GM21447 (cell line): ENCODE results near the gene ARHGAP15.

ENCODE experiments used
- ATAC-seq: cut with Tn5 transposase; IDR thresholded peaks from one replicate; pipeline ENCODE4 v1.9.1; 2021; ENCODE audit not compliant: unreplicated experiment

The ARHGAP15 gene

DNA sequence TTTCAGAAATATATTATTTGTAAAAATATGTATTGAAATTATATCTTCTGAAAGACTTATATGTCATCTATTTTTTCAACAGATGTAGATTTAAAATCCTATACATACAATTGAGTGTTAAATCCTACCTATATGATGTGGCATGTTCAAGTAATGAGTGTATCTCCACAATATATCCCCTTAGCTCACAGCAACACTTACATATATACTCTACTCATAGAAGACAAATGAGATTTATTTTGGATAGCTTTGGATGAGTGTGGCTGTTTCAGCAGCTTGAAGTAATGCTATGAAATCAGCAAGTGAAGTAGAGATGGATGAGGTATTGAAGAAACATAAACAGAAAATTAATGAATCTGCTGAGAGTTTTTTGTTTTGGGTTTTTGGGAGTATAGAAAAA lies 263.1 kb downstream of the ARHGAP15 start:
- ATAC-seq, result no peak

DNA sequence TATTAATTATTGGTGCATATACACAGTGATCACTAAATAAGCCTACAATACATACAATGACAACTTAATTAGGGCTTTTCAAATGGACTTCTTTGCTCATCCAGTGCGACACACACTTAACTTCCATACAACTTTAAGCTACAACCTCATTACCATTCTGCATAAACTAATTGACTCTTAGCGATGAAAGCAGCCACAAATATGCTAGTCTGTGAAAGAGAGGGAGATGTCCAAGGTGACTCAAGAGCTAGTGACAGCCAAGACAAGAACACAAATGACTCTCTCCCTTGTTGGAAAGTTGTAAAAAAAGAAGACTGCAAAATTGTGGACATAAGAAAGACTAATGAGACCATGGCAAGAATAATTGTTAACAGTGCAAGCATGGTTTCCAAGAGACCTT lies 264.8 kb downstream of the ARHGAP15 start:
- no peak for ATAC-seq

DNA sequence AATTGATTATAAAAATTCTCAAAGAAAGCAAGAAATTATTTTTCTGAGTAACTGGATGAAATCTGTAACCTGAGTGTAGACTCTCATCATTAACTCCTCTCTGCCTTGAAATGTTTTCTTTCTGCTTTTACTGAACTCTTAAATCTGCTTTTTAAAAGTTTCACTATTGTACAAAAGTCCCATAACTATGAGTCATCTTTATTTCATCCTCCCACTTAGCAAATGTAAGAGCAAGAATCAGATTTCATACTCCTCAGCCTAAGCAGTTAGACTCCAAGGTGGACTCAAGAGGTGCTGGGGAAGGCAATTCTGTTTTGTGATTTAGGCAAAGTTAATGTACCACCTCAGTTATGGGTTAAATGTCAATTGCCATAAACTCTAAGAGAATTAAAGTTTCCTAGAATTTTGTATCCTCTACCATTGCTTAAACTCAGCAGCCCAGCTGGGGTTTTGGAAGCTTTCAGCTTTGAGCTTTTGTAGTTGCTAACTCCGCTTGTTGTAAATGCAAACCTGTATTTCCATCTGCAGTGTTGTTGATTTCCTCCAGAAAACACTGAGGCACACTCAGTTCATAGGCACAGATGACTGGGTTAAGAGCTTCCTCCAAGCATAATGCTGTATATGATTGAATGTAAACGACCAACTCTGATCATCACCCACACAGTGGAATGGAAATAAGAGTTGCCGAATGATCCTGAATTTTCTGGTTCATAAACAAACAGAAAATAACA lies 268.8 kb downstream of the ARHGAP15 start:
- ATAC-seq, result no peak

DNA sequence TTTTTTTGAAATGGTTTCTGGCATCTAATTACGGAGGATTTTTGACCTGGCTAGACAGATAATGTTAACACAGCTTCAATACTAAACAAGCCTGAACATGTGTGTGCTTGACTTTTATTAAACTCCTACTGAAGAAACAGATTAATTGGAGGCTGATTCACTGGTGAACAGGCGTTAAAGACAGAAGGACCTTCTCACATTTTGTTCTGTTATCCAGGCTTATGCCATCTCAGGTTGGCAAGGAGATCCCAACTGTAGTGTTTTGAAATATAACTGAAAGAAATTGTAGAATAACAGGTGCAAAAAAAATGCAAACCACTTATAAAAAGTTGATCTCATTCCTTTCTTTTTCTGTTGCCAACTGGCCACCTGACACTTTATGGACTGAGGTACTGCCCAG lies 269.6 kb downstream of the ARHGAP15 start:
- no peak for ATAC-seq

DNA sequence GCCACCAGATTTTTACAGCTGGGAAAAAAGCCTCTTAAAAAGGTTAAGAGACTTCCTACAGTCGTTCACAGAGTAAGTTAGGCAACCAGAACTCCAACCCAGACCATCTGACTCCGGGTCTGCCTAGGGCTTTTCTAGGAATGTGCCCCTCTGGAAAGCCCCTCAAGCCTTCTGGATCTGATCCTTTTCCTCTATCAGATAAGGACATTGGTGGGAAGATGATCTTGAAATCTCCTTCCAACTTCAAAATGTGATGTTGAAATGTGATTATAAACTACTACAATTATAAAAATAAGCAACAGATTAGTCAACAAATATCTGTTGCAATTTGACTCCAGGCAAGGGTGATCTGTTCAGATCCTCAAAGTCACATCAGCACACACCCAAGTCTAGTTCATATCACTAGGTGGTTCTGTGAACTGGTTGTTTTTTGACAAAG lies 270.4 kb downstream of the ARHGAP15 start:
- ATAC-seq, result no peak

DNA sequence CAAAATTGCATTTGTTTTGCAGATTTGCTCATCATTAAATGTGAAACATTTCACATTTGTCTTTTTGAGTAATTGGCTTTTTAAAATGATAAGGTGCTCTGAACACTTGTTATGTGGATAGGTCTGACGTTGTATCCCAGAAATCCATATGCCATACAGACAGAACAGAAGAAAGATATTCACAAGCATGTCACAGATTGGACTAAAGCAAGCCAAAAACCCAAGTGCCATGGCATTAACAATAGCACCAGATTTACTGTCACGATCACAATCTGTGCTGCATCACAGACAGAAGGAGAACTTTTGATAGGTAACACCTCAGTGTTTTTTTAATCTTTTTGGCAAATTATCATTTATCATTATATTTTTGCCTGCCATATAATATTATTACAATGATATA lies 272.6 kb downstream of the ARHGAP15 start:
- no peak for ATAC-seq

DNA sequence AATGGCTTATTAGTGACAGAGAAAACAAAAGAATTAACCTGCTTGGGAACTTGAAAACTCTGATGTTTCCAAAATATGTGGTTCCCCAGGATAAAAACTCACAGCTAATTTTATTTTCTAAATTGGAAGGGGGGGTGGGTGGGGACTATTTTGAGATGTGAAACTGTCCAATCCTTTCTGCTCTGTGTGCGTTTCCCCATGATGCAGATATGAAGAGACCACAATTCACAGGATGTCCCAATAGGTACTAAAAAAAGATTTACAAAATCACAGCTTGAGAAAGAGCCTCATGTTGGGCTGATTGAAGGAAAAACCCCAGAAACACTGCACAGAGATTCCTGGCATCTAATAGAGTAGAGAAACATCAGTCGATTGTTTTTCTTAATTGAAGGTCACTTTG lies 273.2 kb downstream of the ARHGAP15 start:
- ATAC-seq, result no peak

DNA sequence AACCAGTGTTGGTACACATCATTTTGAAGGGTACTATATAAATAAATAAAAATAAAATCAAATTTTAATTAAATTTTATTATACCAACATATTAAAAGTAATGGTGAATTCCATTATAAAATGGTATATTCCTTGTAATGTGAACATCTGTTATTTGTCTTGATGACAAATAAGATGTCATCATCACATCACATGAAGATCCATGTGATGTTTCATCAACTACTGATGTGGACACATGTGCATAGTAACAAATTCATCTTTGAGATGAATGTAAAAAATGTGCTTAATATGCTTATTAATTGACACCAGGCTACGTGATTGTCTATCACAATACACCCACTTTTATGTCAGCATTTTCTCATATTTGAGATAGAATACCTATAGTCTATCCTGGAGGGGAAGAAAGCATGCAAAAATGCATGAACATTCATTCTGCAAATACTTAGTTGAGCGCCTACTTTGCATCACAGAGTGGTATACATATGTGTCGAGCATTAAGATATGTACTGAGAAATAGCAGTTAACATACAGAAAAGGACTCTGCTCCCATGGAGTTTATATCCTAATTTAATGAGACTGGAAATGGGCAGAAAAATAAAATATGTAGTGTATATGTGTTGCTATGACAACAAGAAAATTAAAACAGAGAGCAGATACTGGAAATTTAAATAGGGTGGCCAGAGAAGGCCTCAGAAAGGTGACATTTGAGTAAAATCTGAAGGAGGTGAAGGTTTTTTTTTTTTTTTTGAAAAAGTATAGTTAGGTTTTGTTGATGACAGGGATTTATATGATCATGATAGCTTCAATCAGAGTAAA lies 281.1 kb downstream of the ARHGAP15 start:
- ATAC-seq, result no peak

DNA sequence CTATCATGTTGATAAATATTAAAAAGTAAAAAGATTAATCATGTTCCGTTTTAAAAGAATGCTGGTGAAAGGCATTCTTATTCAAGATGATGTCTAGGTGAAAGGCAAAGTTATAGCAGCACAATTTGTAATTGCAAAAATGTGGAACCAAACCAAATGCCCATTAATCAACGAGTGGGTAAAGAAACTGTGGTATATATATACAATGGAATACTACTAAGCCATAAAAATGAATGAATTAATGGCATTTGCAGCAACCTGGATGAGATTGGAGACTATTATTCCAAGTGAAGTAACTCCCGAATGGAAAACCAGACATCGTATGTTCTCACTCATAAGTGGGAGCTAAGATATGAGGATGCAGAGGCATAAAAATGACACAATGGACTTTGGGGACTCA lies 286.4 kb downstream of the ARHGAP15 start:
- no peak for ATAC-seq

DNA sequence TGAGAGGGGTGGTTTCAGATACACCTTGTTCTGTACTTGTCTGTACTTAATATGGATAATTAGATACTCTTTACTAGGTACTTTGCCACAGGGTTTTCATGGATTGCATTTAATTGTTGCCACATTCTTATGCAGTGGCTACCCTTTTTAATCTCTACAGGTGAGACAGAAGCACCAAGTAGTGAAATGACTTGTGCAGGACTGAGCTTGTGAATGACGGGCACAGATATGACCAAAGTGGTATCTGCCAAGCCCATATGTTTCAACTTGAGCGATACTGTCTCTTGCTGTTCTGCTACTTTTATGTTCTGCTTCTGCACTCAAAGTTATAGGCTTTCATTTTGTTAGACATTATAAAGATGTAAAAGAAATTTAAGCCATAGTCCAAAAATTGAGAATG lies 288.2 kb downstream of the ARHGAP15 start:
- no peak for ATAC-seq

DNA sequence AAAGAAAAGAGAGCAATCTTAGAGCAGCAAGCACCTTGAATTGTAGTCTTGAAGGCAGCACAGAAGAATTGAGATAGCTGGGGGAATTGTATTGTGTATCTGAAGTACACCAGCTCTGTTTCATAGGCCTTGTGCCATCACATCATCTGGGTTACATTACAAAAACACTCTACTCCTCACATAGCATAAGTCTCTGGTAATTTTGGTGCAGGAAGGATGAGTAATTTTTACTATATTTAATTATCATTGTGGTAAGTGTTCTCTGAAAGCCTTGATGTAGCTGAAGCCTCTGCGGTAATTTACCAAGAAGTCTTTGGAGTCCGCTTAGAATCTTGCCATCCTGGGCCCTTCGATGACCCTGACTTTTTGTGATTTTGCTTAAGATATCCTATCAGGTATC lies 291.1 kb downstream of the ARHGAP15 start:
- ATAC-seq, result no peak

DNA sequence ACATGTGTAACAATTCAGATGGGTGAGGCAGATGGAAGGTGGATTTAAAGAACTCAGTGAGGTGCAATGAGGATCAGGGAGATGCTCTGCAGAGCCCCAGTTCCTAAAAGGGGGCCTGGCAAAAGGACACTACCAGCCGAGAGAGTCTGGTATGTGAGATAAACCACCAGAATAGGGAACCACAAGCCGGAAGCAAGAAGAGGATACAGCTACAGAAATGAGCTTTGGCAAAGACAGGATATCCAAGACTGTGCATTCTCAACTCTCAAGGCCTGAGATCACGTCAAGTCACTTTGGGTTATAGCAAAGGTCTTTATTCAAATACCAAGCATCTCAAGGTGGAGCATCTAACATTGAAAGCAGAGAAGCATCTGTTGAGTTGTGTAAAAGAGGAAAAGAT lies 293.5 kb downstream of the ARHGAP15 start:
- ATAC-seq, result no peak

DNA sequence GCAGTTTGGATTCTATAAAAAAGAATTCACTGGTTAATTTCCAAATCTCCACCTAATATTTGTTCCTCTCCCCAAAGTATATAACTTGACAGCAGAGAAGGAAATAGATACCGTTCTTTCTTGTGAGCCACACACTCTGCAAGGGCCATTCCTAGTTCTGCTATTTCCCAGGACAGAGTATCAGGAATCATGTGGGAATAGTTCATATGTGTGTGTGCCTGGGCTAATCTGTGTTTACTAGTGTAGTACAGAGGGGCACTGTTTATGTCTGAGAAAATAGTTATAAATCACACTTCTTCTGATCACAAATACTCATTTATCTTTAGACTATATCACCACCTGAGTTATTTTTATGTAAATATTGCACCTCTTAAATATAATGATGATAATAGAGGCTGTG lies 296.7 kb downstream of the ARHGAP15 start:
- no peak for ATAC-seq

DNA sequence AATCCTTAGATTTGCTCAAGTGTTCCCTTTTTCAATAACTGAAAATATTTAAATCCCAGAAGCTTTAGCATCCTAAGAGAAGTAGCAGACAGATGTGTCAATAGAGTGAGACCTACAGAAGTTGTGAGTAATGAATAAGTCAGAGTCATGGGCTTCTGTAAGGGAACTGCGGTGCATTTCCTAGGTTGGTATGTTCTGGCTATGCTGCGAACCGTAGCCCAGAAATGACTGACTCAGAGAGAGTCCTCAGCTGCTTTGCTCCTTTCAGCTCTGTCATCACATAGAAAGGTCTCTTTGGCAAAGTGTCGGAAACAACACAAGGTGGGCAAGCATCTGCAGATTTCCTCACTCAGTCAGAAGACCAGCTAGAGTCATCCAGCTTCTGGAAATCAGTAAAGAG lies 297.1 kb downstream of the ARHGAP15 start:
- no peak for ATAC-seq

DNA sequence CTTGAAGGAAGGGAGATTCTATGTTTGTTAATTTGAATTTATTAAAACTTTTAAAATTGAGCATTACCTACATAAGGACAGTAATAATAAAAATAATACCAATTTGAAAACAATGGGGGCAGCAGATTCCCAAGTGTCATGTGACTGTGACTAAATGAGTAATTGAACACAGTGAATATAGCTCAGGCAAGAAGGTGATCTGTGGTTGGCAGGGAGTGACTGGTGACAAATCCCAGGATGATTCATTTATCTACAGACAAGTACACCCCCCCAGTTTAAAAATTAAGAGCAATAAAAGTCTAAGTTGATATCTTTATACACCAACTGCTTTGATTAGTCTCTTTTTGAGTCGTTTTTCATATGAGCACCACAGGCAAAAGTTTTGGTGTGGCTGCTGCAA lies 299.5 kb downstream of the ARHGAP15 start:
- ATAC-seq, result no peak

DNA sequence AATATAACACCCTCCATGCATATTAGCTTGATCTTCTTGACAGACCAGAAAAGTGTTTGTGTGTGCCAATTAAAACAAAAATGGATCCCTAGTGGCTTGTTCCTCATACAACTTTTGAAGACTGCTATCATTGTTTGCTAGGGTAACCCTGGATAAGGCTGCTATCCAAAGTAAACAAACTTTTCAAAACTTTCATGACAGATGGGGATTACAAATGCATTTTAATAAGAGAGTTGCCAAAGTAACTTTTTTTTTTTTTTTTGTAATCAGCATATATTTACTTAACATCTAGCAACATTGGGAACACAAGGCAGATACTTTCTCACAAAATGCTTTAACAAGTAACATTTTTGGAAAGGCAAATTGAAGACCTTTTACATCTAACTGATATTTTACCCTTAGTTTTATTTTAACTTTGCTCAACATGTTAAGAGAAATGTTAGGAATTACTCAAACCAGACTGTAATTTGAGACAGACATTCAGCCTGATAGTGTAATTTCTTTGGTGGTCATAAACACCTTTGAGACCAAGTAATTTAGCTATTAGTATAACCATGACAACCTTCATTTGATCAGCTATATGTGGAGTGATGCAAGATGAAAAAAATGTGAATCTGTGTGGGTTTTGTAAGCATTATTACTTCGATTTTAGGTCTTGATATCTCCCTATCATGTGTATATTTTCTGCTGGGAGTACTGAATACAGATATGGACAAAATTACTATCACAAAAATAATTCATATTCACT lies 300.9 kb downstream of the ARHGAP15 start:
- ATAC-seq, result no peak

DNA sequence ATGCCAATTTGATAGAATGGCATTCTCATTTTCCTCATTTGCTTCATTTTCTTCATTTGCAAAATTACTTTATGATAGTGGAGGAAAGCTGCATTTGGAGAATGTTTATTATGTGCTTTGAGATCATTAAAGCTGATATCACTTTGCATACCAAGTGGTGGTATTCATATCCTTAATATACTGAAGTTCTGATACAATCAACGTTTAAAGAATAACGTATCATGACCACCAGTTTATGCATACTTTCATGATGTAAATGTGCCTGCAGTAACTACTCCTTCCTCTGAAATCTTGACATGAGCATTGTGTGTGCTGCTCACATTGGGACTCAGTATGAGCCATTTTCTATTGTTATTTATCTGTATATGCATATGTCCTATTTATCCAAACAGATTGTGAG lies 302.1 kb downstream of the ARHGAP15 start:
- ATAC-seq, result no peak

DNA sequence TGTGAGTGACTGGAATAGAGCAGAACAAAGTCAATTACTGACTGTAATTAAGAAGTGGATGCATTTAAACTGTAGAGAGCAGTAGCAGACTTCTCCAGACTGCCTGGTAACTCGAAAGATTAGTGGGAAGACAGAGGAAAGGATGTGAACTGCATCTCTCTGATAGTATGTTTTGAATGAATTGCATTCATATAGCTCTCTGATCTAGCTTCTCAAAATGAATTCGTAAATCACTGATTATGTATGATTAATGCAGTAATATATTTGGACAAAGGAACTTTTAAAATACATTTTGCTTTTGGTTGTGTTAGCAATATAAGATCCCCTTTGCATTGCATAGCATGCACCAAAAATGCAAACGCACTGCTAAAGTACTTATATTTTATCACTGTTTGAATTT lies 304.0 kb downstream of the ARHGAP15 start:
- ATAC-seq, result no peak

DNA sequence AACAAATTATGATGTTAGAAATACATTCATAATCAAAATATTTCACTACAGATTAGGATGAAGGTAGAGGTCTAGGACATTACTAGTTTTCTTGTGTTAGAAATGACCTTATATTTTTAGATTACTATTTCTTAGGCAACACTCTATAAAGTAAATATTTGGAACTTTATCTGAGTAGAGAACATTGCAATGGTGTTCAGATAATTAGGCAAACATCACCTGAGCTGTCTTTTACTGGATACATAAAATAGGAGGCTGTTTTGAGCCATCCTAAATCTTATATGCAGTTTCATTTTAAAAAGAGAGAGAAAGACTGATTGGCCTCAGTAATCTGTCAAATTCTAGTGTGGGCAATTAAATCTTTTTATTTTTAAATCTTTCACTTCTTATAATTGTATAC lies 304.6 kb downstream of the ARHGAP15 start:
- no peak for ATAC-seq

DNA sequence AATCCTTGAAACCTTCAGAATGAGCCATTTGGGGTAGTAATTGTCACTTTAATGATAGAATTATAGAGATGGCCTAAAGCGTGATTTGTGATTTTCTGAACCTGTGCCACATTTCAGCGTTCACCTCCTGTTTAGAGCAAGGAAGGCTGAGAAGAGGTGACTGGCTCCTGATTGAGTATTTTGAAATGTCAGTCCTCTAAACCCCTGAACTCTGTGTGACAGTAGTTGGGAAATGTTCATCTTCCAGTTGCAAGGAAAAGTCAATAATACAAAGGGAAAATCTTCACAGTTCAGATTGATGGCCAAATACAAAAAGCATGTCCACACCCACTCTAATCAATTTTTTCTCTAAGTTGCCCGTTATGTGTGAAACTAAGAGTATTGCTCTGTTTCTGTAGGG lies 305.2 kb downstream of the ARHGAP15 start:
- ATAC-seq, result no peak

DNA sequence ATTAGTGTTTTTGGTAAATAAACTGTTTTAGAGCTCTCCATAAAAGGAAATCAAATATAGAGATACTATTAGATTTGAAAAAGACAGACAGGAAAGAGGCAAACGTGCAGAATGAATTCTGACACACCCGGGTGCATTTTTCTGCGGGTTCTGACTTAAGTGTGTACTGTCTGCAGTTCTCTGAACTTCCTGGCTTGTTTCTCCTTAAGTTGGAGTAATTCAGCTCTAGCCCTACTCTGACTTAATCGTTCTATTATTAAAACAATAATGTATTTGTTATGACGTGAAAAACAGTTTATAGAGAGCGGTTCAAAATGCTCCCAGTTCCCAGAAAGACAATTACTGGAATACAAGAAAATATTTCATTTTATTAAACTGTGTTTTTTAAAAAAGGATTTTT lies 305.9 kb downstream of the ARHGAP15 start:
- no peak for ATAC-seq

DNA sequence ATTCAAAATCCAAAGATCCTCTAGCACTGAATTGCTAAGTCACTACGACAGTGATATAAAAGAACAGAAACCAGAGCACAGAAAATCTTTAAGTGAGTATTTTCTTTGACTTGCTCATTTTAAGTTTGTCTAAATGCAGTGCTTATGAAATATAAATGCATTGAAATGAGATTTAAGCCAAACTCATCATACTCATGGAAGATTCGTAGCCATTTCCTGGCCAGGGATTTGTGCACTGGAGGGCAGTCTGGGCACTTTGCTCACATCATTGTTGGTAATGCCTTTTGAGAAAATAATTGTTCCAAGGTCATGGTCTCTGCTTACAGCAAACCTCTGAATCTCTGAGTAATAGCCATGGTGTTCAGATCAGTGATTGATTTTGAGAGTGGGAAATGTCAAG lies 307.7 kb downstream of the ARHGAP15 start:
- ATAC-seq, result no peak
